Osteoblast (primary cell): ENCODE data around the gene DCLK1. TPM values are rescaled to one million over a fixed set of nuclear protein-coding genes. Genes with fewer than 3 reads are reported as not detected.

Source experiments
- DNase-seq: peaks from one replicate; pipeline ENCODE4 v3.0.0; 2011; ENCODE audit warnings: low spot score, mixed read lengths; ENCODE audit not compliant: insufficient read length; ENCODE audit errors: missing footprints
- H2AFZ ChIP-seq: 2 replicates; pipeline ENCODE4 v1.6.0; 2011; ENCODE audit warnings: mild to moderate bottlenecking, low read length
- H3K27ac ChIP-seq: 2 replicates; pipeline ENCODE4 v1.5.1; 2011; ENCODE audit warnings: mild to moderate bottlenecking, low read depth, low read length, moderate library complexity
- H3K27me3 ChIP-seq: 2 replicates; pipeline ENCODE4 v1.6.0; 2012; ENCODE audit warnings: mild to moderate bottlenecking, control low read depth, inconsistent platforms, low read length, moderate library complexity; ENCODE audit not compliant: insufficient read depth
- H3K36me3 ChIP-seq: 2 replicates; pipeline ENCODE4 v1.5.1; 2011; ENCODE audit warnings: mild to moderate bottlenecking, low read length, control low read depth, moderate library complexity; ENCODE audit not compliant: insufficient read depth
- H3K4me1 ChIP-seq: 2 replicates; pipeline ENCODE4 v1.5.1; 2011; ENCODE audit warnings: mild to moderate bottlenecking, low read length, control low read depth, moderate library complexity; ENCODE audit not compliant: insufficient read depth
- H3K4me2 ChIP-seq: 2 replicates; pipeline ENCODE4 v1.6.0; 2011; ENCODE audit warnings: mild to moderate bottlenecking, low read length; ENCODE audit not compliant: insufficient read depth
- H3K4me3 ChIP-seq: fragments of 200-600 bp; sonication (generic); 3 replicates; pipeline ENCODE4 v1.5.1; 2012; ENCODE audit warnings: mild to moderate bottlenecking, low read length, inconsistent platforms; ENCODE audit not compliant: insufficient read depth
- H3K79me2 ChIP-seq: 2 replicates; pipeline ENCODE4 v1.6.0; 2012; ENCODE audit warnings: mild to moderate bottlenecking, low read length, control low read depth, inconsistent platforms; ENCODE audit not compliant: insufficient read depth
- H3K9me3 ChIP-seq: 2 replicates; pipeline ENCODE4 v1.5.1; 2011; ENCODE audit warnings: low read depth, low read length, control low read depth
- H4K20me1 ChIP-seq: 2 replicates; pipeline ENCODE4 v1.6.0; 2012; ENCODE audit warnings: mild to moderate bottlenecking, low read length, control low read depth; ENCODE audit not compliant: insufficient read depth
- total RNA-seq: library from RNA; depleted of rRNA; stranded (reverse); fragments of >200 nt; gene quantifications from 2 replicates; pipeline ENCODE4 v1.2.3, GENCODE V29; 2012
- TF ChIP-seq, protein P1 (sequence below): IDR thresholded peaks from 2 replicates; pipeline ENCODE4 v1.5.1; 2011; ENCODE audit warnings: mild to moderate bottlenecking, low read depth, low read length, moderate library complexity; ENCODE audit errors: extremely low read depth

Gene DCLK1
- total RNA-seq, 1 donor, result 132 TPM

DNA sequence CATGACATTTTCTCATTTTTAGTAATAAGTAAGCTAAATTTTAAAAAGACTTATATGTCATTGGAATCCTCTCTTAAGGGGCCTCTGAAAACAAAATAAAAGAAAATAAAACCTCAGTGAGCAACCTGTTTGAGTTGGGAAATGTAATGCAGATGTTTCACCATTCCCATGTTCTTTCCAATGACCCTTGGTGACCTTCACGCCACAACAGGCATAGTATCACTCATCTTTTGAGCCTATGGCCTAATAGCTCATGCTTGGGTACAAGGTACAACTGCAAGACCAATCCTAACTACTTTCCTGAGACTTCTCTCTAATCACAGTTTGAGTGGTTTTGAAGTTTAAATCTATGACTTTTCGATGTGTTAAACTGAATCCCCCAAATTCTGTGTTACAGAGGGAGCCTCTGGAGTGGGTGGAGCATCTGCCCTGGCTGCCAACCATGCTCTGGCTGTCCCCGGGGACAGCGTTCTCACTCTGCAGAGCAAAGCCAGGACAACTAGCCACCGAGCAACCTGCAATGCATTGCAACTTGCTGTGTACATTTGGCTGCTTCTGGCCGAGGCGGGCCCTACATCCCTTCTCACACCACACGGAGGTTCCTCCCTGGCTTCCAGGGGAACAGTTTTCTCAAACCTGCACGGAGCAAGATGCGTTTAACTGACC lies 346.8 kb downstream of the DCLK1 start:
- H3K36me3 ChIP-seq, result no peaks in the 10 kb centered on the region
- H3K27me3 ChIP-seq, result no peaks in the 10 kb centered on the region
- TF ChIP-seq, protein P1, sequence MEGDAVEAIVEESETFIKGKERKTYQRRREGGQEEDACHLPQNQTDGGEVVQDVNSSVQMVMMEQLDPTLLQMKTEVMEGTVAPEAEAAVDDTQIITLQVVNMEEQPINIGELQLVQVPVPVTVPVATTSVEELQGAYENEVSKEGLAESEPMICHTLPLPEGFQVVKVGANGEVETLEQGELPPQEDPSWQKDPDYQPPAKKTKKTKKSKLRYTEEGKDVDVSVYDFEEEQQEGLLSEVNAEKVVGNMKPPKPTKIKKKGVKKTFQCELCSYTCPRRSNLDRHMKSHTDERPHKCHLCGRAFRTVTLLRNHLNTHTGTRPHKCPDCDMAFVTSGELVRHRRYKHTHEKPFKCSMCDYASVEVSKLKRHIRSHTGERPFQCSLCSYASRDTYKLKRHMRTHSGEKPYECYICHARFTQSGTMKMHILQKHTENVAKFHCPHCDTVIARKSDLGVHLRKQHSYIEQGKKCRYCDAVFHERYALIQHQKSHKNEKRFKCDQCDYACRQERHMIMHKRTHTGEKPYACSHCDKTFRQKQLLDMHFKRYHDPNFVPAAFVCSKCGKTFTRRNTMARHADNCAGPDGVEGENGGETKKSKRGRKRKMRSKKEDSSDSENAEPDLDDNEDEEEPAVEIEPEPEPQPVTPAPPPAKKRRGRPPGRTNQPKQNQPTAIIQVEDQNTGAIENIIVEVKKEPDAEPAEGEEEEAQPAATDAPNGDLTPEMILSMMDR, result no peak
- no peaks in the 10 kb centered on the region for H4K20me1 ChIP-seq
- no peaks in the 10 kb centered on the region for H3K79me2 ChIP-seq
- no peak overlapping the region for H3K4me2 ChIP-seq
- H3K4me3 ChIP-seq, result no peak overlapping the region
- no peaks in the 10 kb centered on the region for H3K4me1 ChIP-seq
- no peaks in the 10 kb centered on the region for H3K9me3 ChIP-seq
- H2AFZ ChIP-seq, result no peak overlapping the region
- no peak for DNase-seq
- H3K27ac ChIP-seq, result no peak overlapping the region

DNA sequence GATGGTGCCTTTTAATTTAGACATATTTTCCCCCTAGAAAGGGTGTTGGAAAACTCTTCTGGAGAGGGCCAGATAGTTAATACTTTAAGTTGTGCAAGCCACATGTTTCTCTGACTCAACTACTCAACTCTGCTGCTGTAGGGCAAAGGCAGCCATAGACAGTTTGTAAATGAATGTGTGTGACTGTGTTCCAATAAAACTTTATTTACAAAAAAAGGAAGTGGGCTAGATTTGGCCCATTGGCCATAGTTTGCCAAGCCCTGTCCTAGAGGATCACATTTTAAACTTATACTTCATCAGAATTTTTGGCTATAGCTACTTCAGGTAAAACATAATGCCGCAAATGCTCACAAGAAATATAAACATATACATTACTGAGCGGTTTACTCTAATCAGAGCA lies 348.4 kb downstream of the DCLK1 start:
- no peak overlapping the region for H3K27ac ChIP-seq

GRCh38 chr13:35781036-35782000 lies 349.9 kb downstream of the DCLK1 start:
- no peak overlapping the region for H3K4me2 ChIP-seq
- no peak for DNase-seq
- no peak overlapping the region for H2AFZ ChIP-seq
- H3K9me3 ChIP-seq, result no peaks in the 10 kb centered on the region
- TF ChIP-seq, protein P1, result no peak
- no peaks in the 10 kb centered on the region for H3K36me3 ChIP-seq
- H4K20me1 ChIP-seq, result no peaks in the 10 kb centered on the region
- H3K27ac ChIP-seq, result no peak overlapping the region
- no peaks in the 10 kb centered on the region for H3K27me3 ChIP-seq
- no peaks in the 10 kb centered on the region for H3K4me1 ChIP-seq
- H3K4me3 ChIP-seq, result no peak overlapping the region
- no peaks in the 10 kb centered on the region for H3K79me2 ChIP-seq

More for the DNA sequence above, 348.4 kb downstream of the DCLK1 start:
- no peaks in the 10 kb centered on the region for H4K20me1 ChIP-seq
- H3K9me3 ChIP-seq, result no peaks in the 10 kb centered on the region
- H3K4me2 ChIP-seq, result no peak overlapping the region
- no peak overlapping the region for H2AFZ ChIP-seq
- no peak for DNase-seq
- TF ChIP-seq, protein P1, result no peak
- H3K4me1 ChIP-seq, result no peaks in the 10 kb centered on the region
- H3K4me3 ChIP-seq, result no peak overlapping the region
- H3K79me2 ChIP-seq, result no peaks in the 10 kb centered on the region
- no peaks in the 10 kb centered on the region for H3K27me3 ChIP-seq
- no peaks in the 10 kb centered on the region for H3K36me3 ChIP-seq

- Histone ChIP-seq H2AFZ (no peak overlapping the region), H3K27ac (no peak overlapping the region), H3K27me3 (no peaks in the 10 kb centered on the region), H3K79me2 (no peaks in the 10 kb centered on the region), H3K9me3 (no peaks in the 10 kb centered on the region), H4K20me1 (no peaks in the 10 kb centered on the region), H3K4me3 (no peak overlapping the region), H3K4me2 (no peak overlapping the region), H3K4me1 (no peaks in the 10 kb centered on the region), H3K36me3 (no peaks in the 10 kb centered on the region)
- no peak for DNase-seq
- TF ChIP-seq, protein P1, result no peak
These were observed 350.6 kb downstream of the DCLK1 start for GRCh38 chr13:35780613-35781012.
